HG02571 (cell line): Measurements from ENCODE around the gene SIN3A.
"Not testable (repeated sequence)": the region's sequence is repeated elsewhere in the genome, so short reads cannot be mapped to it uniquely, and the experiment has no call there.

ENCODE experiments used
- ATAC-seq: cut with Tn5 transposase; IDR thresholded peaks from one replicate; pipeline ENCODE4 v1.9.1; 2021; ENCODE audit warnings: mild to moderate bottlenecking, moderate library complexity; ENCODE audit not compliant: unreplicated experiment

The SIN3A gene

GRCh38 chr15:75450307-75451201, 936 bp downstream of the SIN3A start:
- ATAC-seq, result peak; percentile 23

DNA sequence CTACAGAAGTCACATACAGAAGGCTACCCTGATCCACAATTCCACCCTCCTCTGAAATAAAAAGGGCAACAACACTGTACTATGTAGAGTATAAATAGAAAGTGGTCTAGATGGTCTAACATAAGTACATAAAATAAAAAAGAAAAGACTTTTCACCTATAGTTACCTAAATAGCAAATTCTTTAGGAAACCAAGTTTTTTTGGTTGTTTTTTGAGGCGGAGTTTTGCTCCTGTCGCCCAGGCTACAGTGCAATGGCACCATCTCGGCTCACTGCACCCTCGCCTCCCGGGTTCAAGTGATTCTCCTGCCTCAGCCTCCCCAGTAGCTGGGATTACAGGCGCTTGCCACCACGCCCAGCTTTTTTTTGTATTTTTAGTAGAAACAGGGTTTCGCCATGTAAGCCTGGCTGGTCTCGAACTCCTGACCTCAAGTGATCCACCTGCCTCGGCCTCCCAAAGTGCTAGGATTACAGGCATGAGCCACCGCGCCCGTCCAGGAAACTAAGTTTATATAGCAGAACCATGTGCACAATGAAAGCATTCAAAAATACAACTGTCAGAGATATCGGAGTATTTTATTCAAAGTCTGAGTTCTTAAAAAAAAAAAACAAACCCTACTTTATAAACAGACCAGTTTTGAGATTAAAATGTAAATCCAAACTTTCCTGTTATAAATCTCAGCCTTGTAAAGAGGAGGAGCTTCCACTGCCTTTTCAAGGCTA, 1.7 kb downstream of the SIN3A start:
- ATAC-seq, result no peak

GRCh38 chr15:75448171-75448570, 3.3 kb downstream of the SIN3A start:
- ATAC-seq, result not testable (repeated sequence)

- no peak for ATAC-seq
Observed at GRCh38 chr15:75446151-75446550, 5.3 kb downstream of the SIN3A start.

DNA sequence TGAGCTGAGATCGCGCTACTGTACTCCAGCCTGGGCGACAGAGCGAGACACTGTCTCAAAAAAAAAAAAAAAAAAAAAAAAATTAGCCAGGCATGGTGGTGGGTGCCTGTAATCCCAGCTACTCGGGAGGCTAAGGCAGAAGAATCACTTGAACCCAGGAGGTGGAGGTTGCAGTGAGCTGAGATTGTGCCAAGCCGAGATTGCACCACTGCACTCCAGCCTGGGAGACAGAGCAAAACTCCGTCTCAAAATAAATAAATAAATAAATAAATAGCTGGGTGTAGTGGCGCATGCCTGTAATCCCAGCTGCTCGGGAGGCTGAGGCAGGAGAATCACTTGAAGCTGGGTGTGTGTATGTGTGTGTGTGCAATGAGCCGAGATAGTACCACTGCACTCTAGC, 6.2 kb downstream of the SIN3A start:
- not testable (repeated sequence) for ATAC-seq

- ATAC-seq, result not testable (repeated sequence)
Observed at GRCh38 chr15:75443972-75444453, 7.5 kb downstream of the SIN3A start.

DNA sequence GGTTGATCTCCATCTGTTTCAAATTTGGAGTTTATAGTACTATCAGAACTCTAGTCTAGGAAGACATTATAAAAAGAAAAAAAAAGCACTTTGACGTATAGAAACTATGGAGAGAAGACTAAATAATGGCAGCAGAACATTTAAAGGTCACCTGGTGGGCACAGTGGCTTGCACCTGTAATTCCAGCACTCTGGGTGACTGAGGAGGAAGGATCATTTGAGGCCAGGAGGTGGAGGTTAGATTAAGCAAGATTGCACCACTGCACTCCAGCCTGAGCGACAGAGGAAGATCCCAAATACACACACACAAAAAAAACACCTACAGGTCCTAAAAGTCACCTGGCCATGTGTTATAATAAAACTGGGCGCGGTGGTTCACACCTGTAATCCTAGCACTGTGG, 13.8 kb downstream of the SIN3A start:
- ATAC-seq, result no peak

GRCh38 chr15:75436881-75437280, 14.6 kb downstream of the SIN3A start:
- no peak for ATAC-seq

GRCh38 chr15:75431682-75432081, 19.8 kb downstream of the SIN3A start:
- ATAC-seq, result no peak

DNA sequence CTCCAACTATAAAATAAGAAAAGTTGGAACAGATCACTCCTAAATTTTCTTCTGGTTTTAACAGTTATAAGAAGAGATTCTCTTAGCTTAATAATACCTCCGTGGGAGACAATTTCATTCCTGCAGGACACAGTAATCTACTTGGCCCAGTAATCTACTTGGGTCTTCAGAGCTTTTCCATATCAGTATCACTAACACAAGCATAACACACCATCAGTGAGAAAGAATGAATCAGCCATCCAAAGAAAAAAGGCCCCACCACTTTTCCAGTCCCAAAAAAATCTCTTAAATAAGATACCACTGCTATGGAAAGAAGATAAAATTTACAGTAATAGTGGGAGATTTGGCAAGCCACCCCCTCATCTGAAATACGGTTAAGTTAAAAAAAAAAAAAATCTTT, 20.2 kb downstream of the SIN3A start:
- no peak for ATAC-seq

DNA sequence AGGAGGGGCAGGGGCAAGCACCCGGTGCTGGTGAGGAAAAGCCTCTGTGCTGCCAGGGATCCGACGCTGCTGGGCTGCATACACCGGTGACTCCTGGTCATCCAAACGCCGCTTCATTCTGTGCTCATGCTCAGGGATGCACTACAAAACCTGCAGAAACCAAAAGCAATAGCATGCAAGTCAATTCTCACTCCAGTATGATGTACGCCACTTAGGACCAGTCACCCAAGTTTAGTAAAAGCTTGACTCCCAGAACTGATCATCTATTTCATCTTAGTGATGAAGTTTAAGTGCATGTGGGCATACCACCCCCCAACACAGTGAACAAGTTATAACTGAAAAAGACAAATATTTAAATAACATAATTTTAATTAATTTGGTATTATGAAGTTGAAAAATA, 21.2 kb downstream of the SIN3A start:
- no peak for ATAC-seq

GRCh38 chr15:75428152-75428551, 23.3 kb downstream of the SIN3A start:
- no peak for ATAC-seq

DNA sequence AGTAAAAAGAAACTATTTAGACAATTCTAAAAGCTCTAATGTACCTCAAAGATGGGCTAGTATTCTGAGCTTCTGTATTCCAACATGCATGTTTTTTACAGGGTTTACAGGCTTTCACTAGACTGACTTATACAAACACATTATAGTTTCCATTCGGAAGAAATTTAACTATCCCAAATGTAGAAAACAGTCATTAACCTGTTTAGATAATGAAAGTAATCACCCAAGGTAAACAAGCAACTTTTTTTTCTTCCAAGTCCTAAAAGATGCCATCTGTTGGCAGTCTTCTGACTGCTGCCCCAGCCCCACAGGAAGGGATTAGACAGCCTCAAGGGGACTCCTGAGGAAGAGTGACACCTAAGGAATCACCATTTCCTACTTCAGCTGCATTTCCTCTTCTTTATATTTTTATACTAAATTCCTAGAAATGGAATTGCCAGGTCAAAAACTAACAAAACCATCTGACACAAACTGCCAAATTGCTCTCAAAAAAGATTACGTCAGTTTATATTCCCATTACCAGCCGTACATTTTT, 25.5 kb downstream of the SIN3A start:
- ATAC-seq, result no peak

DNA sequence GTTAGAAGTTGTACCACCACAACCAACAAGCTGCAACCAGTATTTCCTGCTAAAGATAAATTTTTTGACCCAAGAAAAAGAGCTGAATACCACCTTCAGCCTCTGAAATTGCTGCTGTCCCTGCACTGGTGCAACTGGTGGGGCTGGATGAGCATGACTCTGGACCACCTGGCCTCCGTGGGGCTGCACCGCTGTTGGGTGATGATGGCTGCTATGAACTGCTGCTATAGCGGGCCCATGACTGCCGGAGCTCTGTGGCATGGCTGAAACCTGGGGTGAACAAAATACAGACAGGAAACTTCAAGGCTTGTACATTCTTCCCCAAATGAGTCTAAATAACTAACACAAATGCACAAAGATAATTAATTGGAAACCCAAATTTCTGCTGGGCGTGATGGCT, 28.9 kb downstream of the SIN3A start:
- no peak for ATAC-seq

DNA sequence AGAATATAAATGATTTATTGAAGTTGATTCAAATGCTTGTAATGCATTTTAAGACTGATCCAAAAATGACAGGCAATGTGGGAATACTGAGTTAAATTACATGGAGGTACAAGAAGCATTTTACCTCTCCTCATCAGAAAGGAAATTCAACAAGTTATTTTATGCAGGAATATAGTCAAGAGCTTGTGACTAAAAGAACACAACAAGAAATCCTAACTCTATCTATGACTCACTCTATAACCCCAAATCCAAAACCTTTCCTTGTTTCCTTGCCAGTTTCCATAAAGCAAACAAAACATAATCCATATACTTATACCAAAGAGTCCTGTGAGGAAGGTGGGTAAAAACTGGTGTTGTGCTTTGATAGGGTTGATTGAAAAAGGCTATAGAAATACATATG, 30.8 kb downstream of the SIN3A start:
- no peak for ATAC-seq

GRCh38 chr15:75416584-75416983, 34.9 kb downstream of the SIN3A start:
- ATAC-seq, result no peak

- no peak for ATAC-seq
Observed at GRCh38 chr15:75410196-75410595, 41.3 kb downstream of the SIN3A start.

GRCh38 chr15:75407083-75407482, 44.4 kb downstream of the SIN3A start:
- ATAC-seq, result no peak

GRCh38 chr15:75403892-75404291, 47.6 kb downstream of the SIN3A start:
- ATAC-seq, result no peak

- ATAC-seq, result no peak
Observed at GRCh38 chr15:75397494-75397893, 54.0 kb downstream of the SIN3A start.

- no peak for ATAC-seq
Observed at GRCh38 chr15:75389791-75390382, 61.6 kb downstream of the SIN3A start.
